WTC11 (cell line): ENCODE results near the gene EMSY.

ENCODE experiments used
- CBFB ChIP-seq: sonication (generic); formaldehyde crosslinking; IDR thresholded peaks from 2 replicates; pipeline ENCODE4 v1.8.1; 2022; ENCODE audit warnings: mild to moderate bottlenecking, low read depth, missing genetic modification reagents
- CREB1 ChIP-seq: sonication (generic); formaldehyde crosslinking; IDR thresholded peaks from 2 replicates; pipeline ENCODE4 v1.8.0; 2023; ENCODE audit warnings: mild to moderate bottlenecking, missing genetic modification reagents
- E2F4 ChIP-seq: sonication (generic); formaldehyde crosslinking; IDR thresholded peaks from 2 replicates; pipeline ENCODE4 v1.8.1; 2022; ENCODE audit warnings: low read depth, mild to moderate bottlenecking, moderate library complexity, missing genetic modification reagents, borderline replicate concordance
- ESRRA ChIP-seq: sonication (generic); formaldehyde crosslinking; IDR thresholded peaks from 2 replicates; pipeline ENCODE4 v1.8.1; 2022; ENCODE audit warnings: mild to moderate bottlenecking, missing genetic modification reagents, borderline replicate concordance
- FOXK1 ChIP-seq: sonication (generic); formaldehyde crosslinking; IDR thresholded peaks from 2 replicates; pipeline ENCODE4 v1.8.0; 2022; ENCODE audit warnings: mild to moderate bottlenecking, moderate library complexity, missing genetic modification reagents
- FOXP1 ChIP-seq: sonication (generic); formaldehyde crosslinking; IDR thresholded peaks from 2 replicates; pipeline ENCODE4 v1.8.0; 2022; ENCODE audit warnings: missing genetic modification reagents, mild to moderate bottlenecking, moderate library complexity, borderline replicate concordance
- NR2C2 ChIP-seq: sonication (generic); formaldehyde crosslinking; IDR thresholded peaks from 2 replicates; pipeline ENCODE4 v1.8.0; 2022; ENCODE audit warnings: mild to moderate bottlenecking, missing genetic modification reagents
- ZBTB21 ChIP-seq: sonication (generic); formaldehyde crosslinking; IDR thresholded peaks from 2 replicates; pipeline ENCODE4 v1.8.1; 2023; ENCODE audit warnings: mild to moderate bottlenecking, missing genetic modification reagents, borderline replicate concordance
- ZNF121 ChIP-seq: sonication (generic); formaldehyde crosslinking; IDR thresholded peaks from 2 replicates; pipeline ENCODE4 v1.8.0; 2023; ENCODE audit warnings: missing genetic modification reagents
- TF ChIP-seq, protein P1 (sequence below): fragments of 200-600 bp; IDR thresholded peaks from 2 replicates; pipeline ENCODE4 v1.8.0; 2022; ENCODE audit warnings: antibody characterized with exemption
- TF ChIP-seq, protein P2 (sequence below): sonication (generic); formaldehyde crosslinking; IDR thresholded peaks from 2 replicates; pipeline ENCODE4 v1.8.0; 2022; ENCODE audit warnings: mild to moderate bottlenecking, missing genetic modification reagents
- TF ChIP-seq, protein P3 (sequence below): sonication (generic); formaldehyde crosslinking; IDR thresholded peaks from 2 replicates; pipeline ENCODE4 v1.8.0; 2022; ENCODE audit warnings: missing genetic modification reagents

DNA sequence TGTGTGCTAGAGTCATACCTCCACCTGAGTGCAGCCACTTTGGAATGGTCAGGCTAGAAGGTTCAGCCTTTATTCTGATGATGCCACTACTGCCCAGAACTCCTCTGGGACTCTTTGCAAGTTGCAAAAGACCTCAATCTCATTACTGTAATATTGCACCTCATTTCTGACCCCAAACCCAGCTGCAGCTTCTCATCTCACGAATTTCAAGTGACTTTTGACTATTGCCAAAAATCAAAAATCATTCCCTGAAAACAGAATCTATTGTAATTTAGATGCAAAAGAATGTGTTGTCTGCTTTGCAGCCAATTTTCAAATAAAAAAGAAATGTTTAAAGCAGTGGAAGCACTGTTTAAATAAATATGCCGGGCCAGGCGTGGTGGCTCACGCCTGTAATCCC is 38.5 kb upstream of the EMSY start:
- TF ChIP-seq, protein P1, sequence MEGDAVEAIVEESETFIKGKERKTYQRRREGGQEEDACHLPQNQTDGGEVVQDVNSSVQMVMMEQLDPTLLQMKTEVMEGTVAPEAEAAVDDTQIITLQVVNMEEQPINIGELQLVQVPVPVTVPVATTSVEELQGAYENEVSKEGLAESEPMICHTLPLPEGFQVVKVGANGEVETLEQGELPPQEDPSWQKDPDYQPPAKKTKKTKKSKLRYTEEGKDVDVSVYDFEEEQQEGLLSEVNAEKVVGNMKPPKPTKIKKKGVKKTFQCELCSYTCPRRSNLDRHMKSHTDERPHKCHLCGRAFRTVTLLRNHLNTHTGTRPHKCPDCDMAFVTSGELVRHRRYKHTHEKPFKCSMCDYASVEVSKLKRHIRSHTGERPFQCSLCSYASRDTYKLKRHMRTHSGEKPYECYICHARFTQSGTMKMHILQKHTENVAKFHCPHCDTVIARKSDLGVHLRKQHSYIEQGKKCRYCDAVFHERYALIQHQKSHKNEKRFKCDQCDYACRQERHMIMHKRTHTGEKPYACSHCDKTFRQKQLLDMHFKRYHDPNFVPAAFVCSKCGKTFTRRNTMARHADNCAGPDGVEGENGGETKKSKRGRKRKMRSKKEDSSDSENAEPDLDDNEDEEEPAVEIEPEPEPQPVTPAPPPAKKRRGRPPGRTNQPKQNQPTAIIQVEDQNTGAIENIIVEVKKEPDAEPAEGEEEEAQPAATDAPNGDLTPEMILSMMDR, result no peak
- TF ChIP-seq ZNF121 (CRISPR knock-in tag), result no peak
- TF ChIP-seq NR2C2 (CRISPR knock-in tag), result no peak
- no peak for TF ChIP-seq CBFB
- TF ChIP-seq FOXP1 (CRISPR knock-in tag), result no peak
- TF ChIP-seq E2F4 (CRISPR knock-in tag), result no peak
- TF ChIP-seq, protein P2, sequence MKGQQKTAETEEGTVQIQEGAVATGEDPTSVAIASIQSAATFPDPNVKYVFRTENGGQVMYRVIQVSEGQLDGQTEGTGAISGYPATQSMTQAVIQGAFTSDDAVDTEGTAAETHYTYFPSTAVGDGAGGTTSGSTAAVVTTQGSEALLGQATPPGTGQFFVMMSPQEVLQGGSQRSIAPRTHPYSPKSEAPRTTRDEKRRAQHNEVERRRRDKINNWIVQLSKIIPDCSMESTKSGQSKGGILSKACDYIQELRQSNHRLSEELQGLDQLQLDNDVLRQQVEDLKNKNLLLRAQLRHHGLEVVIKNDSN (CRISPR knock-in tag), result no peak
- TF ChIP-seq ZBTB21, result no peak
- no peak for TF ChIP-seq CREB1 (CRISPR knock-in tag)
- no peak for TF ChIP-seq ESRRA (CRISPR knock-in tag)
- TF ChIP-seq, protein P3, sequence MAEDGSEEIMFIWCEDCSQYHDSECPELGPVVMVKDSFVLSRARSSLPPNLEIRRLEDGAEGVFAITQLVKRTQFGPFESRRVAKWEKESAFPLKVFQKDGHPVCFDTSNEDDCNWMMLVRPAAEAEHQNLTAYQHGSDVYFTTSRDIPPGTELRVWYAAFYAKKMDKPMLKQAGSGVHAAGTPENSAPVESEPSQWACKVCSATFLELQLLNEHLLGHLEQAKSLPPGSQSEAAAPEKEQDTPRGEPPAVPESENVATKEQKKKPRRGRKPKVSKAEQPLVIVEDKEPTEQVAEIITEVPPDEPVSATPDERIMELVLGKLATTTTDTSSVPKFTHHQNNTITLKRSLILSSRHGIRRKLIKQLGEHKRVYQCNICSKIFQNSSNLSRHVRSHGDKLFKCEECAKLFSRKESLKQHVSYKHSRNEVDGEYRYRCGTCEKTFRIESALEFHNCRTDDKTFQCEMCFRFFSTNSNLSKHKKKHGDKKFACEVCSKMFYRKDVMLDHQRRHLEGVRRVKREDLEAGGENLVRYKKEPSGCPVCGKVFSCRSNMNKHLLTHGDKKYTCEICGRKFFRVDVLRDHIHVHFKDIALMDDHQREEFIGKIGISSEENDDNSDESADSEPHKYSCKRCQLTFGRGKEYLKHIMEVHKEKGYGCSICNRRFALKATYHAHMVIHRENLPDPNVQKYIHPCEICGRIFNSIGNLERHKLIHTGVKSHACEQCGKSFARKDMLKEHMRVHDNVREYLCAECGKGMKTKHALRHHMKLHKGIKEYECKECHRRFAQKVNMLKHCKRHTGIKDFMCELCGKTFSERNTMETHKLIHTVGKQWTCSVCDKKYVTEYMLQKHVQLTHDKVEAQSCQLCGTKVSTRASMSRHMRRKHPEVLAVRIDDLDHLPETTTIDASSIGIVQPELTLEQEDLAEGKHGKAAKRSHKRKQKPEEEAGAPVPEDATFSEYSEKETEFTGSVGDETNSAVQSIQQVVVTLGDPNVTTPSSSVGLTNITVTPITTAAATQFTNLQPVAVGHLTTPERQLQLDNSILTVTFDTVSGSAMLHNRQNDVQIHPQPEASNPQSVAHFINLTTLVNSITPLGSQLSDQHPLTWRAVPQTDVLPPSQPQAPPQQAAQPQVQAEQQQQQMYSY (CRISPR knock-in tag), result no peak
- no peak for TF ChIP-seq FOXK1
